Cardiac septum (tissue), 1 donor: ENCODE results near the gene DNAJC1. TPM values are rescaled to one million over a fixed set of nuclear protein-coding genes. Genes with fewer than 3 reads are reported as not detected.
"Not testable (repeated sequence)": the region's sequence is repeated elsewhere in the genome, so short reads cannot be mapped to it uniquely, and the experiment has no call there.

Experiments
- DNase-seq: peaks from one replicate; pipeline ENCODE4 v3.0.0-alpha.2; 2020; ENCODE audit warnings: low spot score
- intact Hi-C: fragments of 100-400 bp; cut with DNase I; formaldehyde crosslinking; loops from one replicate; pipeline ENCODE4 v1.14.0; 2022
- long read RNA-seq: library from polyadenylated mRNA; unstranded; transcript quantifications from one replicate; pipeline ENCODE4 v2.0.0, GENCODE V29; 2021
- total RNA-seq: library from RNA; stranded (reverse); fragmentation: NEBNext Ultra II Directional; extraction: Animal tissue kit (Norgen Biotek cat#: 25700); gene quantifications from one replicate; pipeline ENCODE4 v1.2.1, GENCODE V29; 2021
- donor health status: DM: no; HTN: no; CAD: no.

DNAJC1 gene, protein sequence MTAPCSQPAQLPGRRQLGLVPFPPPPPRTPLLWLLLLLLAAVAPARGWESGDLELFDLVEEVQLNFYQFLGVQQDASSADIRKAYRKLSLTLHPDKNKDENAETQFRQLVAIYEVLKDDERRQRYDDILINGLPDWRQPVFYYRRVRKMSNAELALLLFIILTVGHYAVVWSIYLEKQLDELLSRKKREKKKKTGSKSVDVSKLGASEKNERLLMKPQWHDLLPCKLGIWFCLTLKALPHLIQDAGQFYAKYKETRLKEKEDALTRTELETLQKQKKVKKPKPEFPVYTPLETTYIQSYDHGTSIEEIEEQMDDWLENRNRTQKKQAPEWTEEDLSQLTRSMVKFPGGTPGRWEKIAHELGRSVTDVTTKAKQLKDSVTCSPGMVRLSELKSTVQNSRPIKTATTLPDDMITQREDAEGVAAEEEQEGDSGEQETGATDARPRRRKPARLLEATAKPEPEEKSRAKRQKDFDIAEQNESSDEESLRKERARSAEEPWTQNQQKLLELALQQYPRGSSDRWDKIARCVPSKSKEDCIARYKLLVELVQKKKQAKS
- total RNA-seq: 12.9 TPM
- long read RNA-seq, transcript DNAJC1-202 (12 exons, 2,106 nt): major isoform, 7 of 21 reads
- long read RNA-seq, partial matches to known transcripts: 9 of 21 reads
- long read RNA-seq, other reads (novel, unspliced or antisense): 5 of 21 reads

DNA sequence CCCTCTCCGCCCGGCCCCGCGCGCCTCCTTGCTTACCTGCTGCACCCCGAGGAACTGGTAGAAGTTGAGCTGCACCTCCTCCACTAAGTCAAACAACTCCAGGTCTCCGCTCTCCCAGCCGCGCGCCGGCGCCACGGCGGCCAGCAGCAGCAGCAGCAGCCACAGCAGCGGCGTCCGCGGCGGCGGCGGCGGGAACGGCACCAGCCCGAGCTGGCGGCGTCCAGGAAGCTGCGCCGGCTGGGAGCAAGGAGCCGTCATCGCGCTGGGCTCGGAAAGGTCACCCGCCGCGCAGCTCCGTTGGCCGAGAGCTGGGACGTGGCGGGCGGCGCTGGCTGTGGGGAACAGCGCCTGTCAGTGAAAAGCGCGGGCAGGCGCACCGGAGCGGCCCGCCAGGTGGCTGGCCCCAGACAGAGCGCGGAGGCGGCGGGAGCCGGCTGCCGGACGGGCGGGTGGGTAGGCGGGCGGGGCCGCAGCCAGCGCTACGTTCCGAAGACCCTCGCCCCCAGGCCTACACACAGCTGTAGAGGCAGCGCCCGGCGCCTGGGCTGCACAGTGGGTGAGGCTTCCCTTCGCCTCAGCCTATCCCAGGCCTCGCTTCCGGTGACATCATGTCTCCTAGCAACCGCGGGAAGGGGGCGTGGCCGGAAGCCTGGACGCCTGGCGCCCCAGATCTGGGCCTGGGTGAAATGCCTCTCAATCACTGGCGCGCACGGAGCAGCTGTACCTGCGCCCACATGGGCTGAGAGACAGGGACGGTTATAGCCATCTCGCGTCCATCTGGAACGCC is at the start of gene DNAJC1:
TSS of gene DNAJC1 (minus strand) at position 554 of the 787 bp plus-strand sequence. CDS start at position 258, 296 bp downstream.
- DNase-seq: peak; percentile 99
- intact Hi-C loops: loop anchor here (2.0 to 10.0 kb wide), 6 partner anchors 221 to 1061 kb away; partner anchors contain the start of gene BMI1

DNA sequence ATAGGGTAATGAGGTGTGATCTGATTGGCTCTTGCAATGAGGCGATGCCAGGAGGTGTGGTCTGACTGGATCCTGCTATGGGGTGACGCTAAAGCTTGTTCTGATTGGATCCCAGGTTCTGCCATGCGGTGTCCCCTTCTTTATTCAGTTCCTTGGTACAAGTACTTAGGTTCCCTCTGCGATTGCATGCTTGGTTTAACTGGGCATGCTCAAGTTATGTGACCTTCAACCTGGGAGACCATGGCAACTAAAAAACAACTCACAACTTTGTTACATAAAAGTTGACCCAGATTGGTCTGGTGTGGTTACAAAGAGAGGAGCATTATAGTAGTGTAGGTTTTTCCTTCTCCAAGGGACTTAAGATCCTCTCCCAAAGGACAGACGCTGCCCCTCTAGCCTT is 49.5 kb upstream of the DNAJC1 start:
- DNase-seq: no peak
- intact Hi-C loops: no loop called here

DNA sequence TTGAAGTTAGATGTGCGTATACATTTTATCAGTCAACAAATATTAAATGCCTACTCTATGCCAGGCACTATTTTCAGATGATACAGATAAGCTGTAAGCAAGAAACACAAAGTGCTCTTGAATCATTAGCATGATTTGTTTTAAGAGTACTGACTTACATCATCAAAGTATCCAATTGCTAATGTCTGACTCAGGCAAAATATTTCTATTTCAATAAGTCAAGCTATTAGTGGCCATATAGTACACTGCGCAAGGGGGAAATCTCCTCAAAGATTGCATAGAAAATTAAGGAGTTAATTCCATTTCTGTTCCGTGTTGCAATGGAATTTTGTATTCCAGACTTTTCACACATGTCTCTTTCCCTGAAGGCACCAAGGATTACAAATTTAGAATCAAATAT is 46.1 kb upstream of the DNAJC1 start:
- intact Hi-C loops: no loop called here

DNA sequence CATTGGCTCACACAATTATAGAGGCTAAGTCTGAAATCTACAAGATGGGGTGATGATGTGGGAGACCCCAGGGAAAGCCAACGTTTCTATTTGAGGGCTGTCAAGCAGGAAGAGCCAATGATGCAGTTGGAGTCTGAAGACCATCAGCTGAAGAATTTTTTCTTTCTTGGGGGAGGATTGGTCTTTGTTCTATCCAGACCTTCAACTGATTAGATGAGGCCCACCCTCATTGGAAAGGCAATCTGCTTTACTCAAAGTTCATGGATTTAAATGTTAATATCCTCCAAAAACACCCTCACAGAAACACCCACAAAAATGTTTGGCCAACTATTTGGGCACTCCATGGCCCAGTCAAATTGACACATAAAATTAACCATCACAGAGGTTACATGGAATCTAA is 44.3 kb upstream of the DNAJC1 start:
- no peak for DNase-seq
- intact Hi-C loops: no loop called here

More for the DNA sequence above, 46.1 kb upstream of the DNAJC1 start:
- DNase-seq: no peak

DNA sequence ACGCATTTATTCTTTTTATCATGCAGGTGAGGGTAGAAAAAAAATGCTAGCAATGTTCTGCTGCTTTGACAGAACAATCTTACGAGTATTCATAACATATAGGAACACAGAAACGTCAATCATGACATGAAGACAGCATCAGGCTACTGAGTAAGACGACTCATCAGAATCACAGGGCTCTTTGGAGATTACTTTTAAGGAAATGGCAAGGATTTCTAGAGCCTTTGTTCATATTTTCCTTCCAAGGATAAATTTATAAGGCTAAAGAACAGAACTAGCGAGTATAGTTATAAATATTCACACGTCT is 39.8 kb upstream of the DNAJC1 start:
- no peak for DNase-seq
- intact Hi-C loops: no loop called here

DNA sequence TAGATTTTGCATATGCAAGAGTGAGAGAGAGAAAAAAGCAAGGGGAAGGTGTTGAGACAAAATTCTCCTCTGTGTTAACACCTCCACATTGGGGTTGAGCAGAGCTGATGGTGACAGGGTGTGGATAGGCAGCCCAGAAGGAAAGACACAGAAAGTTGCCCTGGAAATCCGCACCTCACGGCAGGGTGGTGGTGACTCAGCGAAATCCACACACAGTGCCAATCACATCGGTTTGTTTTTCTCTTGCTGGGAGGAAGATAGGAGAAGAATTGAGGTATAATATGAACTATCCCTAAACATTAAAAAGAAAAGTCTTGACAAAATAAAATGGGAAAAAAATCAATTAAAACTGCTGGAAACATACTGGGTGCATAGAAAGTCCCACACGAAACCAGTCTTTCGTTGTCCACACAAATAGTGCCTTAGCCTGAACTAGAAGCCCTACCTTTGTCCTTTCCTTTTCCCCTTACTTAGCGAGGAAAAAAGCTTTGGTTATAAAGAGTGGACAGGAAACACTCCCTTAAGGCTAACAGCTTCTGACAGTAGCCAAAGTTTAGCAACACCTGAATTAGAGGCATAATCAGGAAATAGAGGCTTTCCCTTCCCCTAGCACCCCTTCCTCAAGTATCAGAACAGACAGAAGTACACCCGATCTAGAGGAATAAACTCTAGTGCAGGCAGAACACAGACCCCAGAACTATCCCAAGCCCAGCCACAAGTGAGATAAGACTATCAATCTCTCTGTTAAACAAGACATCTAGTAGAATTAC is 39.2 kb upstream of the DNAJC1 start:
- DNase-seq: no peak
- intact Hi-C loops: no loop called here

DNA sequence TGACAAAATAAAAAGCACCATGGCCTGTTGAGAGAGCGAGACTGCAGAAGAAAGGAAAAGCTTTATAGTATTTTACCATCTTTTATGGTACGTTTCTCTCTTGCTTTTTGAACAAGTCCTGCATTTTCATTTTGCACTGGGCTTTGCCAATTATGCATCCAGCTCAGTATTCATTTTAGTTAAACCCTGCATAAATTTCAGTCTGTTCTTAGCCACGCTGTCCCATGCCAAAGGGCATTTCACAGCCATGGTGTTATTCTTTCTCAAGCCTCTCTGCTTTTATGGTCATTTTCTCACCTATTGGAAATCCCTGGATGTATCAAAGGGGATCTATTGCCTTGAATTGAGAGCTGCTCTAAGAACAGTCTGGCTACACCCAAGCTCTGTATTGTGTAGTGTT is 30.8 kb upstream of the DNAJC1 start:
- no peak for DNase-seq
- intact Hi-C loops: no loop called here

DNA sequence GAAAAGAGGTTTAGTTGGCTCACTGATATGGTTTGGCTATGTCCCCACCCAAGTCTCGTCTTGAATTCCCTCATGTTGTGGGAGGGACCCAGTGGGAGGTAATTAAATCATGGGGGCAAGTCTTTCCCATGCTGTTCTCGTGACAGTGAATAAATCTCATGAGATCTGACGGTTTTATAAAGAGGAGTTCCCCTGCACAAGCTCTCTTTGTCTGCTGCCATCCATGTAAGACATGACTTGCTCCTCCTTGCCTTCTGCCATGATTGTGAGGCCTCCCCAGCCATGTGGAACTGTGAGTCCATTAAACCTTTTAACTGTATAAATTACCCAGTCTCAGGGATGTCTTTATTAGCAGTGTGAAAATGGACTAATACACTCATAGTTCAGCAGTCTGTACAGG is 28.7 kb upstream of the DNAJC1 start:
- intact Hi-C loops, DNase-seq: not testable (repeated sequence)

DNA sequence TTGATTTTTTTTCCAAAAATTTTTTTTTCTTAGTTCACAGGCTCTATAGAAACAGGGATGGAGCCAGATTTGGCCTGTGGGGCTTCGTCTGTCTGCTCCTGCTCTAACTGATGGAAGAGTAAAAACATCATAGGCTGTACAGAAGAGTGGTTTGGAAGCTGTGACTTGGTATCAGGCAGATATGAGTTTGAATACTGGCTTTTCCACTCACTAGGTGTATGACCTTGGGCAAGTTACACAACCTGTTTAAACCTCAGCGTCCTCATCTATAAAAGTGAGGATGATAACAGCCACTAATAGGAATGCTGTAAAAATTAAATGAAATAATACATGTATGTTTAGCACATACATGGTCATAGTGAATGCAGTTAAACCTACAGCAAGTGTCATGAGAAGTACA is 26.9 kb upstream of the DNAJC1 start:
- no peak for DNase-seq
- intact Hi-C loops: no loop called here

DNA sequence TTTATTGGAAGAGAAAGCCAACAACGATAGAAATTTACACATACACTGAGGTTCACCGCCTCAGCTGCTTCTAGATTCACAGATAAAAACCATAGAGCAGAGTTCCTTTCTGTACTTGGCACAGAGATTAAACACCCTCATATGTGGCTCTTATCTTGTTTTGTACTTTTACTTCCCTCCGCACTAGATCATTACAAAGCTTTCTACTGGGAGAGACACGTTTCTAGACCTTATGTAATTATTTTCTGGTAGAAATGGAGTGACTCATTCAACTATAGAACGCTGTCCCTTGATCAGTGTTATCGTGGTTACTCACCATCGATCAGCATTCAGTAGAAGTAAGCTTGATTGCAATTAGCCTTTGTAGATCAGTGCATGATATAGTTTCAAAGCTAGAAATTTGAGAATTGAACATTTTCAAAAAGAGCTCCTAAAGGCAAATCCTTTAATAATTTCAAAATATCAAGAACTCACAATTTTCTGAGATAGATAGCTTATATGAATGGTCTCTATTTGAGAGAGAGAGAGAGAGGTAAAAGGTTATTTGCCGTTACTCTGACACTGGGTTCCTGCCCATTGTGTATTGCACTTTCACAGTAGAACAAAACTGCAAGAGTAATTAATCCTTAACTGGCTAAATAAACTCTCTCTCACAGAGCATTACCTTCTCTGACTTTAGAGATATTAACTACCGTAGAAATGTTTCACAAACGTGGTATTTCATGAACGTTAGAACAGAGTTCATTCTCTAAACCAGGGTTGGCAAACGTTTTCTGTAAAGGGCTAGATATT is 26.1 kb upstream of the DNAJC1 start:
- intact Hi-C loops: no loop called here
- DNase-seq: no peak

DNA sequence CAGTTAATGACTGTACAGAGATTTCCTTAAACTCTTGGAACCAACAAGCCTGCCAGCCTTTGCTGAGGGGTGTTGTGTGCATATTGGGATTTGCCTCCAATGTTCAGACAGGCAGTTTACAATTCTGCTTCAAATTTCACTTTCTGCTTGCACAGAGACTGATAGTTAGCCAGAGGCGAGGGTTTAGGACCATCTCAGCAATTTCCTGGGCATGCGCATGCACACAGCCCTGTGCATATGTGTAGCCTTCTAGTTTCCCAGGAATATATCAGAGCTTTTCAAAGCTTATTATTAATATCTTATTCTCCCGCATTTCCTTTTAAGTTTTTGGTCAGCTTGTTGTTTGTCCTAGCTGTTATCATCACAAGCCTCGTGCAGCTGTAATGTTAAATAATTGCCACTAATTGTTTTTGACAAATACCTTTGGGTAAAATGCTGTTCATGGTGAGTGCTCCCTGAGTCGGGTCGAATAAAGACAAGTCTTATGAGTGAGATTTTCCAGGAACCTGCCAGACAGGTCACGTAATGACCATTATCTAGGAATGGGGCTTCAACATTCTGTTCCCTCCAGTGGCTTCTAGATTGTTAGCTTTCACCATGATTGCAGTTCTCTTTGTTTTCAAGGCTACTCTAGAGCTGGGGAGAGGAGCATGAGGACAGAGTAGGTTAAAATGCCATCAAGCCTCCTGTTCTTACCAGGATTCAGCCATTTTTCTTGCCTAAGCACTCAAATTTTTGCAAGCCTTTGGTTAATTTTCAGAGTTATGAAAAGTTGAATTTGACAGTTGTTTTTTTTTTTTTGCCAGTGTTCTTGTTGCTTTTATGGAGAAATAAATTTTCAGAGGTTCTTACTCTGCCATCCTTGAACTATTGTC is 24.1 kb upstream of the DNAJC1 start:
- no peak for DNase-seq
- intact Hi-C loops: no loop called here

DNA sequence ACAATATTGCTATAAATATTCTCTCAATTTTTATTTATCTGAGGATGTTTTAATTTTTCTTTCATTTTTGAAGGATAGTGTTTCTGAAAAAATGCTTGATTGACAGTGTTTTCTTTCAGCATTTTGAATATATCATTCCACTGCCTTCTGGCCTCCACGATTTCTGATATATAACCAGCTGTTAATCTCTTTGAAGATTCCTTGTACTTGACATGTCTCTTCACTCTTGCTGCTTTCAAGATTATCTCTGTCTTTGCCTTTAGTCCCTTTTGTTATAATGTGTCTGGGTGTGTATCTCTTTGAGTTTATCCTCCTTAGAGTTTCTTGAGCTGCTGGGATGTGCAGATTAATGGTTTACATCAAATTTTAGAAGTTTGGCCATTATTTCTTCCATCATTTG is 22.8 kb upstream of the DNAJC1 start:
- intact Hi-C loops: no loop called here
- DNase-seq: no peak

DNA sequence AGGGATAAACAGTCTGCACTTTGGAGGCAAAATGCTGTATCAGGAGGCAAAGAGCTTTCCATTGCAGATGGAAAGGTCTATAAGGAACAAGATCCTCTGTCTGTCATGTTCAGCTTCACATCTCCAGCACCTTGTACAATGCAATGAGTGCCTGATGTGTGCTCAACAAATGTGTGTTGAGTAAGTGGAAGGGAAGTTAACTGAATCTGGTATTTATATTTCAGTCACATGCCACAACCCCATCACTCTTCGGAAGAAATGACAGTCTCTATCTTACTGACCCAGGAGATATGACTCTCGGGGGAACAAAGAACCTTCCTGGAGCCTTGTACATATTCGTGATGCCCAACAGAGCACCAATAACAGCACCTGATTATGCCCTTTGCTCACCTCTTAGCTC is 20.0 kb upstream of the DNAJC1 start:
- DNase-seq: no peak
- intact Hi-C loops: no loop called here

DNA sequence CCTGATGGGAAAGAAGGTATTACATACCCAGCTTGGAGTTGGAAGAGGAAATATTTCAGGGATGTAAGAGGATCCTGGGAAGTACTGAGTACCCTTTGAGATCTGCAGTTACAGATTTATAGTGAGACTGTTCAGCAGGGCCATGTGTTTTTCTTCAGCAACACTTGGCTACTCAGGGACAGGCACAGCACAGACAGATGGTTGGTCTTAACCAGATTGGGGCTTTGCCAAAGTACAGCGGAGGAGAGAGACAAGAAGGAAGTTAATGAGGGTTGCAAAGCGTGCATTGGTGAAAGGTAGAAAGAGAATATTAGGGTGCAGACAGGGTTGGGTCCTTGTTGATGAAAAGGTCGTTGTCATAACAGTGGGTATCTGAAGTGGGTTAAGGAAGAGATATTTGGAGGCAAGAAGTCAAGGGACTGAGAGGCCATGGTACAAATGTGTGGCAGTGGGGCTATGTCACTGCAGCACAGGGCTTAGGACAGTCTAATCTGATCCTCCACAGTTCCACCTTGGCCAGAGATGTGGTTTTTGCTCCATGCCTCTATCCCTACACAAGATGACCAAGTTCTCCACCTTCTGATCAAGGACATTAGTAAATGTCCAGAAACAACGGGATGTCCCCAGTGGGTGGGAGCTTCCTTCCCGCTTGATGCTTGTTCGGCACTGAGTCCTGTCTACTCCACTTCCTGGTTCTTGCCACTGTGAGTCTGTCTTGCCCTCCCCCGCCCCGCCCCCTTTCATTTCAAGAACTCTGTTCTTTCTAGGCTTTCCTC is 18.9 kb upstream of the DNAJC1 start:
- intact Hi-C loops: no loop called here

DNA sequence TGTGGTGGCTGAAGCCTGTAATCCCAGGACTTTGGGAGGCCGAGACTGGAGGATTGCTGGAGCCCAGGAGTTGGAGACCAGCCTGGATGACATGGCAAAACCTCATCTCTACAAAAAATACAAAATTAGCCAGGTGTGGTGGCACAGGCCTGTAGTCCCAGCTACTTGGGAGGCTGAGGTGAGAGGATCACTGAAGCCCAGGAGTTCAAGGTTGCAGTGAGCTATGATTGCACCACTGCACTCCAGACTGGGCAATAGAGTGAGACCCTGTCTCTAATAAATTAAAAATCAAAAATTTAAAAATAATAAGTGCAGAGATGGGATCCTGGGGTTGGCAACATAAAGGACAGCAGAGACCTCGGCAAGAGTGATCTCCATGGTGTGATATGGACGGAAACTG is 17.6 kb upstream of the DNAJC1 start:
- intact Hi-C loops, DNase-seq: not testable (repeated sequence)

More for the DNA sequence above, 18.9 kb upstream of the DNAJC1 start:
- DNase-seq: no peak

DNA sequence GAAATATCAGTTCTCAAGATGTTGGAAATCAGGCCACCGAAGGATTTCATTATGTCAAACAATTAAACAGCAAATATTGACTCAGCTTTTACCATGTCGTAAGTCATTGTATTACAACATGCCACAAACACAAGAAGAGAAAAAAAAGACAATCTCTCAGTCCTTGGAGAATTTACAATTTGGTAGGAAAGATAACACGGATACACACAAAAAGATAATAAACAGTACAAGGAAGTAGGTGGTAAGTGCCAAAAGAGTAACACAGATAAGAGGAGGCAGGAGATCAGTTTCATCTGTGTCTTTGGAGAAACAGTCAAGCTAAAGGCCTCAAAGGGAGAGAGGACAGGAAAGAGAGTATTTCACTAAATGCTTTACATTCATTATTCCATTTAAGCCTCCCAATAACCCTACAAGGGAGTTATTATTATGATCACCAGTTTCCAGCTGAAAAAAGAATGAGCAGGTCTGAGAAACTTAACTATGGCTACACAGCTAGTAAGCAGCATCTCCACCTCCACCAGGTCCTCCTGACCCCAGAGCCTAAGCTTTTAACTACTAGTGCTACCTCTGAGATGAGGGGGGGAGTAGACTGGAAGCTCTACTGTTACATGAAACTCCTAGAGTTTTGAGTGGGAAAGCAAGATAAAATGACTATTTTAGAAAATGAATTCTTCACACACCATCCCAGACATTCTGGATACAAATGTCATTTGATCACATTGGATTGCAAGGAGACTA is 13.9 kb upstream of the DNAJC1 start:
- DNase-seq: no peak
- intact Hi-C loops: no loop called here
